ENCODE measurements around the gene TPSB2.
"Not testable (repeated sequence)": the region's sequence is repeated elsewhere in the genome, so short reads cannot be mapped to it uniquely, and the experiment has no call there.

The TPSB2 gene

DNA sequence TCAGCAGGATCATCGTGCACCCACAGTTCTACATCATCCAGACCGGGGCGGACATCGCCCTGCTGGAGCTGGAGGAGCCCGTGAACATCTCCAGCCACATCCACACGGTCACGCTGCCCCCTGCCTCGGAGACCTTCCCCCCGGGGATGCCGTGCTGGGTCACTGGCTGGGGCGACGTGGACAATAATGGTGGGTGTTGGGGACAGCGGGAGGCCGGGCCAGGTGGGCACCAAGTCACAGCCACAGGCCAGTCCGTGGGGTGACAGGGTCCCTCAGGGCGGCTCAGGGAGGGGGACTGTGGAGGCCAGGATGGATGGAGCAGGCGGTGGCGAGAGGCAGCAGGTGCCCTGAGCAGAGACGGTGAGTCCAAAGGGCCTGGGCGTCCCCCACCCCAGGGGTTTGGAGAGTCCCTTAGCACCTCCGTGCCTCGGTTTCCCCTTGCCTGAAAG lies 26.9 kb upstream of the TPSB2 start:
- Histone ChIP-seq H3K27ac (ENCODE audit: low read length) (no peak overlapping the region), H3K9ac (ENCODE audit: low read length) (no peak overlapping the region), H2AFZ (ENCODE audit: low read depth, low read length) (no peak overlapping the region), H3K9me3 (ENCODE audit: insufficient read depth, low read length) (no peaks in the 10 kb centered on the region), H4K20me1 (ENCODE audit: insufficient read depth, low read length) (no peaks in the 10 kb centered on the region), H3K36me3 (replicated peaks; ENCODE audit: low read depth, low read length) (no peaks in the 10 kb centered on the region), H3K27me3 (ENCODE audit: low read depth, low read length) (no peaks in the 10 kb centered on the region), H3K79me2 (ENCODE audit: low read length) (no peaks in the 10 kb centered on the region), H3K4me1 (ENCODE audit: low read length) (no peaks in the 10 kb centered on the region), H3K4me2 (ENCODE audit: low read length) (no peak overlapping the region), H3K4me3 (ENCODE audit: low read length) (no peak overlapping the region)
- TF ChIP-seq, protein P1, sequence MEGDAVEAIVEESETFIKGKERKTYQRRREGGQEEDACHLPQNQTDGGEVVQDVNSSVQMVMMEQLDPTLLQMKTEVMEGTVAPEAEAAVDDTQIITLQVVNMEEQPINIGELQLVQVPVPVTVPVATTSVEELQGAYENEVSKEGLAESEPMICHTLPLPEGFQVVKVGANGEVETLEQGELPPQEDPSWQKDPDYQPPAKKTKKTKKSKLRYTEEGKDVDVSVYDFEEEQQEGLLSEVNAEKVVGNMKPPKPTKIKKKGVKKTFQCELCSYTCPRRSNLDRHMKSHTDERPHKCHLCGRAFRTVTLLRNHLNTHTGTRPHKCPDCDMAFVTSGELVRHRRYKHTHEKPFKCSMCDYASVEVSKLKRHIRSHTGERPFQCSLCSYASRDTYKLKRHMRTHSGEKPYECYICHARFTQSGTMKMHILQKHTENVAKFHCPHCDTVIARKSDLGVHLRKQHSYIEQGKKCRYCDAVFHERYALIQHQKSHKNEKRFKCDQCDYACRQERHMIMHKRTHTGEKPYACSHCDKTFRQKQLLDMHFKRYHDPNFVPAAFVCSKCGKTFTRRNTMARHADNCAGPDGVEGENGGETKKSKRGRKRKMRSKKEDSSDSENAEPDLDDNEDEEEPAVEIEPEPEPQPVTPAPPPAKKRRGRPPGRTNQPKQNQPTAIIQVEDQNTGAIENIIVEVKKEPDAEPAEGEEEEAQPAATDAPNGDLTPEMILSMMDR (IDR thresholded peaks at IDR 0.05; ENCODE audit: low read depth, low read length): no peak
- no peak for TF ChIP-seq EZH2phosphoT487 (IDR thresholded peaks at IDR 0.05; ENCODE audit: low read depth)

DNA sequence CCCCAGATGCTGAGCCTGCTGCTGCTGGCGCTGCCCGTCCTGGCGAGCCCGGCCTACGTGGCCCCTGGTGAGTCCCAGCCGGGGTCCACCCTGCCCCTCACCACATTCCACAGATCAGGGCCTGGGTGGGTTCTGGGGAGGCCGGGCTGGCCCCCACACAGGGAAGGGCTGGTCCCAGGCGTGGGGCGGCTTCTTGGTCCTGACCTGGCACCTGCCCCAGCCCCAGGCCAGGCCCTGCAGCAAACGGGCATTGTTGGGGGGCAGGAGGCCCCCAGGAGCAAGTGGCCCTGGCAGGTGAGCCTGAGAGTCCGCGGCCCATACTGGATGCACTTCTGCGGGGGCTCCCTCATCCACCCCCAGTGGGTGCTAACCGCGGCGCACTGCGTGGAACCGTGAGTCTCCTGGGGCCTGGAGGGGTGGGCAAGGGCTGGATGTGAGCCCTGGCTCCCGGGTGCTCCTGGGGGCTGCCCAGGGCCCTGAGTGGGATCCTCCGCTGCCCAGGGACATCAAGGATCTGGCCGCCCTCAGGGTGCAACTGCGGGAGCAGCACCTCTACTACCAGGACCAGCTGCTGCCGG lies 26.4 kb upstream of the TPSB2 start:
- H3K27me3 ChIP-seq (ENCODE audit: low read depth, low read length): not testable (repeated sequence)

DNA sequence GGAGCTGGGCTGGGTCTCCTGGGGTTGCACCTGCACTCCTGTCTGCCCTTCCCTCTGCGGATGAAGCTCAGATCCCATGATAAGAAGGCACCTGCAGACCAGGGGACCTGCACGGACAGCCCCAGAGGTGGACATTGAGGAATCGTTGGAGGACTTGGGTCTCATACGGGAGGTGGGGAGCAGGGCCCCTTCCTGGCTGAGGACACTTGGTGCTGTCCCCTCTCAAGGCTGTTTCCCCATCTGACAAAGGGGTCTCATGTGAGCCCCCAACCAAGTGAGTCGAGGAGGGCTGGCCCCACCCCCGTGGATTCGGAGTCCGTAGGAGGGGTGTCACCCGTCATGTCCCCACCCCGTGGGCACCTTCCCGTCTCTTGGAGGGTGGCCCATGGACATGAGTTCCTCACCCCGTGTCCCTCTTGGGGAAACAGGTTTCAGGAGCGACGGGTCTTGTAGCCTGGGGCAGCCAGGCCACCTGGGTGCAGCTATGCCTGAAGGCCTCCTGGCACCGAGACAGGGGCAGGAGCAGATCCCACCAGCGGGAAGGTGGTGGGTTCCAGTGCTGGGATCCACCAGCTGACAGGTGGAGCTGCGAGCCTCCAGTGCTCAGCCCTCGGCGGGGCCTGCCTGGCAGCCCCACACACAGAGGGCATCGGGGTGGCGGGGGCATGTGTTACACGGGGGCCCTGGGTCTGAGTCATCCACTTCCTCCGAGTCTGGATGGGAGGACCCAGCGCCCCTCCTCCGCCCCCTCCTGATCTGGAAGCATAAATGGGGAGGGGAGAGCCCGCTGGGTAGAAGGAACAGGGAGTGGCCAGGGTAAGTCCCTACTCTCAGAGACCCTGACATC lies 25.5 kb upstream of the TPSB2 start, which contains the start of gene TPSD1:
Gene TPSD1 (plus strand): TSS at position 794 of the 847 bp plus-strand sequence. CDS start 212 bp downstream, outside the sequence.
- H4K20me1 ChIP-seq (ENCODE audit: insufficient read depth, low read length); H2AFZ ChIP-seq (ENCODE audit: low read depth, low read length); H3K27ac ChIP-seq (ENCODE audit: low read length); H3K4me2 ChIP-seq (ENCODE audit: low read length); H3K4me3 ChIP-seq (ENCODE audit: low read length); H3K27me3 ChIP-seq (ENCODE audit: low read depth, low read length); H3K9ac ChIP-seq (ENCODE audit: low read length); H3K36me3 ChIP-seq (replicated peaks; ENCODE audit: low read depth, low read length); H3K9me3 ChIP-seq (ENCODE audit: insufficient read depth, low read length); H3K4me1 ChIP-seq (ENCODE audit: low read length); H3K79me2 ChIP-seq (ENCODE audit: low read length): not testable (repeated sequence)

More for the DNA sequence above, 26.4 kb upstream of the TPSB2 start:
- H2AFZ ChIP-seq (ENCODE audit: low read depth, low read length); H3K9ac ChIP-seq (ENCODE audit: low read length); H3K4me2 ChIP-seq (ENCODE audit: low read length); H3K4me3 ChIP-seq (ENCODE audit: low read length); H3K27ac ChIP-seq (ENCODE audit: low read length); H3K4me1 ChIP-seq (ENCODE audit: low read length); H3K9me3 ChIP-seq (ENCODE audit: insufficient read depth, low read length); H3K36me3 ChIP-seq (replicated peaks; ENCODE audit: low read depth, low read length); H4K20me1 ChIP-seq (ENCODE audit: insufficient read depth, low read length); H3K79me2 ChIP-seq (ENCODE audit: low read length): not testable (repeated sequence)

DNA sequence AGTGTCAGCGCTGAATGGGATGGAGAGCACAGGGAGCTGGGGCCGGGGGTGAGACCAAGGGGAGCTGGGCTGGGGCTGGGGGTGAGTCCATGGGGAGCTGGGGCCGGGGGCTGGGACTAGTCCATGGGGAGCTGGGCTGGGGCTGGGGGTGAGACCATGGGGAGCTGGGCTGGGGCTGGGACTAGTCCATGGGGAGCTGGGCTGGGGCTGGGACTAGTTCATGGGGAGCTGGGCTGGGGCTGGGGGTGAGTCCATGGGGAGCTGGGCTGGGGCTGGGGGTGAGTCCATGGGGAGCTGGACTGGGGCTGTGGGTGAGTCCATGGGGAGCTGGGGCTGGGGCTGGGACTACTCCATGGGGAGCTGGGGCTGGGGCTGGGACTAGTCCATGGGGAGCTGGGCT lies 24.8 kb upstream of the TPSB2 start:
- H3K4me1 ChIP-seq (ENCODE audit: low read length); H3K79me2 ChIP-seq (ENCODE audit: low read length); H4K20me1 ChIP-seq (ENCODE audit: insufficient read depth, low read length); H3K27me3 ChIP-seq (ENCODE audit: low read depth, low read length); H3K4me3 ChIP-seq (ENCODE audit: low read length); H2AFZ ChIP-seq (ENCODE audit: low read depth, low read length); H3K4me2 ChIP-seq (ENCODE audit: low read length); H3K9ac ChIP-seq (ENCODE audit: low read length); H3K36me3 ChIP-seq (replicated peaks; ENCODE audit: low read depth, low read length); H3K9me3 ChIP-seq (ENCODE audit: insufficient read depth, low read length); H3K27ac ChIP-seq (ENCODE audit: low read length): not testable (repeated sequence)

DNA sequence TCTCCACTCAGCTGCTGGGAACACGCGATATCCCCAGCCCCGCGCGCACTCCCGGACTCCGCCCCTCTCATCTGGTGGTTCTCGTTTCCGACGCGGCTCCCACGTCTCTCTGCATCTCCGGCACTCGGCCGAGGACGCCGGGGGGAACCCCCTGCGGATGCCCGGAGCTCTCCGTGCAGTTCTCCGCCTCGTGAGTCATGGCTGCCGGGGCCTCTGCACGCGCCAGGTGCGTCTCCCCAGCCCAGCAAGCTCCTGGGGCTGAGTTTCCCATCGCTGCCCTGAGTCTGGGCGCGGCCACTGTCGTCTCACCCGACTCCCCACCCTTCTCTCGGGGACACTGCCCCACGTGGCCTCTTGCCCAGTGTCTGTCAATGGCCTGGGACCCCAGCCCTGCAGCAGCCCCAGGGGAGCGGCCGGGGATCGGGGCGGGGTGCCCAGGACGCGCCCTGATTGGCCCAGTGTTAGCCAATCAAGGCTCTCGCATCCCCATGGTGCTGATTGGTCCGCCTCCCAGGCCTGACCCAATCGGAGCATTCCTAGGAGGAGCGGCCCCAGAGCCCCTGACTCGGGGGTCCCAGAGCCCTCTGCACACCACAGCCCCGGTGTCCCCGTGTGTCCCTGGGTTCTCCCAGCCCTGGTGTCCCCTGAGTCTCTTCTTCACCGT lies 23.8 kb upstream of the TPSB2 start:
- H3K4me2 ChIP-seq (ENCODE audit: low read length); H2AFZ ChIP-seq (ENCODE audit: low read depth, low read length); H3K79me2 ChIP-seq (ENCODE audit: low read length); H3K27ac ChIP-seq (ENCODE audit: low read length); H3K36me3 ChIP-seq (replicated peaks; ENCODE audit: low read depth, low read length); H4K20me1 ChIP-seq (ENCODE audit: insufficient read depth, low read length); H3K27me3 ChIP-seq (ENCODE audit: low read depth, low read length); H3K9me3 ChIP-seq (ENCODE audit: insufficient read depth, low read length); H3K4me1 ChIP-seq (ENCODE audit: low read length); H3K4me3 ChIP-seq (ENCODE audit: low read length); H3K9ac ChIP-seq (ENCODE audit: low read length): not testable (repeated sequence)

DNA sequence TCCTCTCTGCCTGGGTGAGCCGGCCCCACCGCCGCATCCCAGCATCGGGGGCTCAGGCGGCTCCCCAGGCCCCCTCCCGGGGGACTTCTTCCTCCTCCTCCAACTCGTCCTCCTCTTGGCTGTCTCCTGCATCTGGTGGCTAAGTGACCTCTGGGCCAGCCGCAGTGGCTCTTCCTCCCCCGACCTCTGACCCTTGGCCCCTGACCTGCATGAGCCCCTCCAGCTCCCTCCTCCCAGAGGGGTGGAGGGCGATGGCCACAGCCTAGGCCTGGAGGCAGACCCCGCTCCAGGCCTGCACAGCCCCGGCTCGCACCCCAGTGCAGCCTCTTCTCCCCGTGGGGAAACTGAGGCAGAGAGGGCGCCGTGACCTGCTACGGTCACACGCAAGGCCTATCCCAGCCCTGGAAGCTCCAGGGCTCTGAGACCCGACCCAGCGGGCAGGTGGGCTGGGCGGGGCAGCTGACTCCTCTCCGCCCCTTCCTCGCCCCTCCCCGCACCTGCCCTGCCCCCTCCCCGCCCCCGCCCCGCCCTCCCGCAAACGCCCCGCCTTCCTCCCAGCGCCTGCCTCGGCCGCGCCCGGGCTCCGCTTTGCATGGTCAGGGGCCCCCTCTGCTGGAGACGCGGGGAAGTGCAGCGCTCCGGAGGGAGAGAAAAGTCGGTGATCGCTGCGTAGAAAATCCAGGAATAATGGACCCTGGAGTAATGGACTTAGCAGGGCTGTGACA lies 19.2 kb upstream of the TPSB2 start:
- not testable (repeated sequence) for H3K79me2 ChIP-seq (ENCODE audit: low read length); H3K4me3 ChIP-seq (ENCODE audit: low read length); H4K20me1 ChIP-seq (ENCODE audit: insufficient read depth, low read length); H3K4me1 ChIP-seq (ENCODE audit: low read length); H3K36me3 ChIP-seq (replicated peaks; ENCODE audit: low read depth, low read length); H3K27me3 ChIP-seq (ENCODE audit: low read depth, low read length); H3K9me3 ChIP-seq (ENCODE audit: insufficient read depth, low read length); H3K27ac ChIP-seq (ENCODE audit: low read length); H2AFZ ChIP-seq (ENCODE audit: low read depth, low read length); H3K9ac ChIP-seq (ENCODE audit: low read length); H3K4me2 ChIP-seq (ENCODE audit: low read length)

DNA sequence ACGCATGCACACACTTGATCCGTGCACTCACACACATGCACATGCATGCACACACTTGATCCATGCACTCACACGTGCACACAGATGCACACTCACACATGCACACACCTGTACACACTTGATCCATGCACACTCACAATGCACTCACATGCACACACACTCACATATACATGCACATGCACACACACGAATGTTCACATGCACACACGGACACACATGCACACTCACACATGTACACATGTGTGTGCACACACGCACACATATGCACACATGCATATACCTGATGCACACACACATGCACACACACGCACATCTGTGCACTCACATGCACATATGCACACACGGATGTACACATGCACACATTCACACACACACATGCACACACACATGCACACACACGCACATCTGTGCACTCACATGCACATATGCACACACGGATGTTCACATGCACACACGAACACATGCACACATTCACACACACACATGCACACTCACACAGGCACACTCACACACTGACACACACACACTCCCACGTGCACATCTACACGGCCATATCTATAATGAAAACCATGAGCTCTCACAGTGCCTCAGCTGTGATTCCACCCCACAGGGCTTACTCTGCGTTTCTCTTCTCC lies 18.0 kb upstream of the TPSB2 start:
- H4K20me1 ChIP-seq (ENCODE audit: insufficient read depth, low read length); H3K9me3 ChIP-seq (ENCODE audit: insufficient read depth, low read length); H3K4me1 ChIP-seq (ENCODE audit: low read length); H3K36me3 ChIP-seq (replicated peaks; ENCODE audit: low read depth, low read length); H3K27me3 ChIP-seq (ENCODE audit: low read depth, low read length); H3K4me3 ChIP-seq (ENCODE audit: low read length); H2AFZ ChIP-seq (ENCODE audit: low read depth, low read length); H3K4me2 ChIP-seq (ENCODE audit: low read length); H3K9ac ChIP-seq (ENCODE audit: low read length); H3K79me2 ChIP-seq (ENCODE audit: low read length); H3K27ac ChIP-seq (ENCODE audit: low read length): not testable (repeated sequence)
